GDM1 (cell line): ENCODE data around the gene PVALB.

Experiments used
- DNase-seq: peaks from one replicate; lab custom pipeline; 2025; lab: John Stamatoyannopoulos, UW

The PVALB gene

DNA sequence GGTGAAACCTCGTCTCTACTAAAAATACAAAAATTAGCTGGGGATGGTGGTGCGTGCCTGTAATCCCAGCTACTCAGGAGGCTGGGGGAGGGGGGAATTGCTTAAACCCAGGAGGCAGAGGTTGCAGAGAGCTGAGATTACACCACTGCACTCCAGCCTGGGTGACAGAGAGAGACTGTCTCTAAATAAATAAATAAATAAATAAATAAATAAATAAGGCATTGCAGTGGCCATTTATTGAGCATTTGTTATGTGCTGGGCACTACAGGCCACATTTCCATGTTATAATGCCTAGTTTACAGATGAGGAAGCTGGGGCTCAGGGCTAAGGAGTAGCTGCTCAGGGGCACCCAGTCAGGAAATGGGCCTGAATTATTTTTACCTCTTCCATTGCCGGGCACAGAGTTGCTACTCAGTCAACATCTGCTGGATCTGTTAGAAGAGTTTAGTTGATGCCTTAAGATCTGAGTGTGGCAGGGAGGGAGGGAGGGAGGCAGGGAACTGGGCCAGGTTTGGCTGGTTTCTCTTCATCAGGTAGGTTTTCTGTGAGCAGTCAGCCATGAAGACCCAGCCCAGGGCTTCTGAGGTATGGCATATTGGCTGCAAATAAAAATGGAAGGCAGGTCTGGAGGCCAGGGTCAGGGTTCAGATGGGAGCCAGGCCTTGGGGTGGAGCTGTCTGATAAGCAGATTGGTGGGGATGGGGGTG lies 5.6 kb downstream of the PVALB start:
- no peak for DNase-seq

DNA sequence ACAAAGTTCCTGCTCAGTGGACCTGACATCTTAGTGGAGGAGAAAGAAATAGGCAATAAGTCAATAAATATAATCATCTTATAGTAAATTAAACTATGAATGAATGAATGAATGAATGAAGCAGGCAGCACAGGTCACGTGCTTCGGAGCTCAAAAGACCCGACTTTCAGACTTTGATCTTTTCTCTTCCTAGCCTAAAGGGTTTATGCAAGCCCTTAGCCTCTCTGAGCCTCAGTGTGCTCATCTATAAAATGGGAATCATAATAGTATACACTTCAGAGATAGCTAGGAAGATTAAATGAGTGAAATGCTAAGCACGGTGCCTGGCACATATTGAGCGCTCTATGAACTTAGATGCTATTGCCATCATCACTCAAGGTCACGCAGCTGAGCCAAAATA lies 7.5 kb downstream of the PVALB start:
- DNase-seq: no peak

DNA sequence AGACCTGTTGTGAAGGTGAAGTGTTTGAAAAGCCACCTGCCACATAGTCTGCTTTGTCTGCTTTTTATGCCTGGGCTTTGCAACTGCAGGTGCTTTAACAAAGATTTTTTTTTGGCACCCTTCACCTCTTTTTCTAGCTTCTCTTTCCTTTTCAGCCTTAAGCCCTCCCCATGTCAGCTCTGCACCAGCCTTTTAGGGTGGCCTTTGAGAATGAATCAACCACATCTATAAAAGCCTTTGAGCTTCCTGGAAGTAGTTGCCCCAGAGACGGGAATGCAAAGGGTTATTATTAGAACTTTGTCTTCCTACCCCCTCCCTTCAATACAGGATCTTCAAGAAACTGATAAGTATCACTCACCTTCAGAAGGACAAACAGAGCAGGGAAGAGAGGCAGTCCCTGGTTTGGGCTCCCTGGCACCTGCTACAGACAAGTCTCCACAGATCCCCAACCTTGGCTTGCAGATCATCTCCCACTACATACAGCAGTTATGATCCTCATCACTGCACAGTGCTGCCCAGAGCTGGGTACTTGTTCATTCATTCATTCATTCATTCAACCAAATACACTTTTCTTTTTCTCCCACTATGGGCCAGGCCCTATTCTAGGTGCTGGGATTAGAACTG lies 8.0 kb downstream of the PVALB start:
- no peak for DNase-seq

DNA sequence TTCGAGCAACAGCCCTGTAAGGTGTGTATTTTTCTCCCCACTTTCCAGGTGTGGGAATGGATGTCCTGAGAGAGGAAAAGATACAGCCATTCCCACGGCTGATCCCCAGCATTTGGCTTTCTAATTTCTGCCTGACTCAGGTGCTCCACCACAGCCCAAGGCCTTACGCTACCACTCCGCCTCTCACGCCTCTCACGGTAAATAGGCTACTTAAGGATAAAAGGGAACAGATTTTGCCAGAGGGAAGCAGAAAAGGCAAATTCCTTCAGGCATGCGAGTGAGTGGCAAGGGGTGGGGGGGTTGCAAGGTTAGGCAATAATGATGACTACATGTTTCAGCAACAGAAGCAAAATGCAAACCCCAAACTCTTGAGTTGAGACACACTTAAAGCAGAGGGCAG lies 9.2 kb downstream of the PVALB start:
- DNase-seq: no peak

DNA sequence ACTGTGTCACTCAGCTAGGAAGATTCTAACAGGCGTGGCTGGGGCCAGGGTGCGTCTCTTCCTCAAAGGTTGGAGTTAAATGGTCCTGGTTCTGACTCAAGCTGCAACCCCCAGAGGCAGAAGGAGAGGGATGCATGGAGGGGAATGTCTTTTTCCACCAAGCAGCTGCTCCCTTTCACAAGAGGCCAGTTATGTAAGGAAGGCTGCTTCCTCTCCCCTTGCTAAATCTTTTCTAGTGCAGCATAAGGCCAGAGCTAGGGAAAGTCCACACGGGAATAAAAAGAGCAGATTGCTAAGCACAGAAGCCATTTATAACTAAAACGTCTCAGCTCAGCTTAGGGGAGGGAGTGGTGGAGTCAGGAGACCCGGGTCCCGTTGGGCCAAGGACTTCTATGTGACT lies 10.0 kb downstream of the PVALB start:
- DNase-seq: no peak

DNA sequence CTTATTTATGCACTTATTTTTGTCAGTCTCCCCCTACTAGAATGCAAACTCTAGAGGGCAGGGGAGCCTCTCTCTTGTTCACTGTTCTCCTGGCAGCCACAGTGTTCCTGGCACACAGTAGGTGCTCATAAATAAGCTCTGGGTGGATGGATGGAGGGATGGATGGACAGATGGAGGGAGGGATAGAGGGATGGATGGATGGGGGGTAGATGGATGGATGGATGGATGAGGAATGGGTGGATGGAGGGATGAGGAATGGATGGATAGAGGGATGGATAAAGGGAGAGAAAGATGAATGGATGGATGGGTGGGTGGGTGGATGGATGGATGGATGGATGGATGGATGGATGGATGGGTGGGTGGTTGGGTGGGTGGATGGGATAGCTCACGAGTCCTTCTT lies 13.5 kb downstream of the PVALB start:
- DNase-seq: no peak

DNA sequence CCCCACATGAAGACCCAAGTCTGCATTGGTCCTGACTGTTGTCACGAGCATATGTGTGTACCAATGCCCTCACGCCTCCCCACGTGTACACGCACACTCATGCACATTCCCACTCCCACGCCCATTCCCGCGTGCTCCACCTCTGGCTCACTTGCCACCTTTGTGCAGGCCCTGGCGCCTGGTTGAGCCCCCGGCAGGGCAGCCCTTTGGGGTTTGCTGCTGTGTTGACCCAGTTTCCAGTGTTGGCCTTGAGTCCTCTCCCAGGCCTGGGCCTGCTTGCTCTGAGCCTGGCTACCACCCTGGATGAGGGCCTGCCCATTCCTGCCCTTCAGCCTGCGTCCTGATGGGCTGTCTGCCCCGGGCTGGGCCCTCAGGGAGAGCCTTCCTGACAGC lies 18.2 kb downstream of the PVALB start:
- DNase-seq: no peak

DNA sequence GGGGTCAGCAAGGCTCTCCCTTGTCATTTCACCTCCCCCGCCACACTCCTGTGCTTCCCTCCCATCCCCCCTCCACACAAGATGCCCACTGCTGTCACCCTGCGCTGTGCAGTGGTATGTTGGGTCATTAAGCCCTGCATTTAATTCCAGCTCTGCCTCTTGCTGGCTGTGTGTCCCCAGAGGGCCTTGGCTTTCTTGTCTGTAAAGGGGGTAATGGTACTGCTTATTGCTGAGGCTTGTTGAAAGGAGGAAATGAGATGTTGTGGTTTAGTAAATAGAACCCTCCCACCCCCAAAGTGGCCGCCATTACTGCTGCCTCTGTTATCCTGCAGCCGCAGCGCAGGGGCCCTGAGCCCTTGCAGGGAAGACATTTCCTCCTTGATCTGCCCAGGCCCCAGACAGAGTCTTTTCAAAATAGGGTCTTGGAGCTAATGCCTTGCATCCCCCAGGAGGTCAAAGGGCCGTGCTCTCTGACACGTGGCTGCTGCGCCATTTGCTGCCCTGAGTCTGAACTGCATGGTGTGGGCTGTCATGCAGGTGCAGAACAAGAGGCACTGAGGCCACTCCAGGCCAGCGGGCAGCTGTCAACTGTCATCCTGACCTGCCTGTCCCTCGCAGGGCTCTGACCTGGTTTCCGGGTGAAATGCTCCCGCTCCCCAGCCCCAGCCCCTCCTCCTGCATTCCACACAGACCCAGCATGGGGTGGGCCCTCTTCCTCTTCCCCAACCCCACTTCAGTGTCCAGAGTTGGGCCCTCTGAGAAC lies 18.7 kb downstream of the PVALB start:
- no peak for DNase-seq

DNA sequence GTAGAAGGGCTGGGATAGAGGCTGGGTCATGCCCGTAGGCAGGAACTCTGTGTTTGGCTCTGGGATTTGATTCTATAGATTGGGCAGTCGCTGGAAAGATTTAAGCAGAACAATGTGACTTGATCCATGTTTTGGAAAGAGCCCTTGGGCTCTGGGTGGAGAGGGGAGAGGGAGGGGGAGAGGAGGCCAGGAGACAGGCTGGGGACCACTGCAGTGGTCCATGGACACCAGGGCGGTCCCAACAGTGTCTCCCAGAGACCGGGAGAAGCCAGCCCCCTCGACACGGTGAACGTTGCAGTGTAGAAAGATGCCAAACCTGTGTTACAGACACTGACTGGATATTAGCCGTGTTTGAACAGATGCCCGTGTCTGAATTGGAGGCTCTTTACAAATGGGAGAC lies 19.5 kb downstream of the PVALB start:
- DNase-seq: no peak

DNA sequence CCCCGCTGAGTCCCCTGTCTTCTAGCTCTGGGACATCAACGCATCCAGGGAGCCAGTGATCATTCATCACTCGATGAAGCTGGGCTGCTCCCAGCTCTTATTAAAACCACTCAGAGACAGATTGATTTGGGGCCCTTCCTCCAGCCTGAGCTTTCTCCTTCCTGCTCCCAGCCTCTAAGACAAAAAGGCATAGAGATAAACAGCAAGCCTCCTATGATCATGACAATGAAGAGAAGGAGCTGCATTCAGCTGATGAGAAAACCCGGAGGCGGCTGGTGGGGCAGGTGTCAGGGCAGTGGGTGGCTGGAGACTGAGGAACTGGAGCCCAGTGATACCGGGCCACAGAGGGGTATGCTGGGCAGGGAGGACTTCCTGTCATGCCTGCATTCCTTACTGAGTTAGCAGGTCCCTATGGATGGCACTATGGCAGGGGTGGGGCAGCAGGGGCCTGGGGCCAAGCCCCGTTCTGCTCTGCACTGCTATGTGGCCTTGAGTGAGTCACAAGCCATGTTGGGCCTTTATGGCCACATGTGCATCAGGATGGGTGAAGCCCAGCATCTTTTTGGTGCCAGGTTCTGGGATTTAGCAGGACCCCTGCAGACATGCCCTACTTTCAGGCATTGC lies 20.2 kb downstream of the PVALB start:
- no peak for DNase-seq

DNA sequence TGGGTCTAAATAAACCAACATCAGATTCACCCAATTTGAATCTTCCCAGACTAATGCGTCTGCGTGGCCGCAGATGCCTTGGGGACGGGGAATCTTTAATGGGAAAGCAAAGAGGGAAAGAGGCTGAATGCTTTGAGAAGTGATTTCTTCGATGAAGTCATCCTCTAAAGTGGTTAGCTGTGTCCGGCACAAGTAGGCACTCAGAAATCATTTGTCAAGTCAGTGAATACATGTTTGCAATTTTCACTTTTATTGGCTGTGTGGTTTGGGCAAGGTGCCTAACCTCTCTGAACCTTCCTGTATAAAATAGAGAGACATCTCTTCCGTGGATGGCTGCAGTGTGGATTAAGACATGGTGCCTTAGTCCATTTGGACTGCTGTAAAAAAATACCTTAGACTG lies 21.2 kb downstream of the PVALB start:
- no peak for DNase-seq

DNA sequence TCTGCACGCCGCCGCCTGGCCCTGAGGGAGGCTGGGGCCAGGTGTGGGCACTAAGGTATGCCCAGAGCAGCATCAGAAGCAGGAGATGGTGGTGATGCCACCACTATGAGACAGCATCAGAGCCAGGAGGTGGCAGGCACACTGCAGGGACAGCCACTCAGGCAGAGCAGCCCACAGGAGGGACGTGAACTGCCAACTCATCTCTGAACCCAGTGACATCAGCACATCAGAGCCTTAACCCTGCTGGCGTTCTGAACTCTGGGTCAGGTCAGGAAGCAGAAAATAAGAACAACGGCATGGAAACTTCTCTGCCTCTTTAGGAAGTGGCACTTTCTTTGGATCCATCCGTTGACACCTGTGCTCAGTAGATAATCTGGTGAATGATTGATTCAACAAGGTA lies 26.2 kb downstream of the PVALB start:
- peak; percentile 32 for DNase-seq

DNA sequence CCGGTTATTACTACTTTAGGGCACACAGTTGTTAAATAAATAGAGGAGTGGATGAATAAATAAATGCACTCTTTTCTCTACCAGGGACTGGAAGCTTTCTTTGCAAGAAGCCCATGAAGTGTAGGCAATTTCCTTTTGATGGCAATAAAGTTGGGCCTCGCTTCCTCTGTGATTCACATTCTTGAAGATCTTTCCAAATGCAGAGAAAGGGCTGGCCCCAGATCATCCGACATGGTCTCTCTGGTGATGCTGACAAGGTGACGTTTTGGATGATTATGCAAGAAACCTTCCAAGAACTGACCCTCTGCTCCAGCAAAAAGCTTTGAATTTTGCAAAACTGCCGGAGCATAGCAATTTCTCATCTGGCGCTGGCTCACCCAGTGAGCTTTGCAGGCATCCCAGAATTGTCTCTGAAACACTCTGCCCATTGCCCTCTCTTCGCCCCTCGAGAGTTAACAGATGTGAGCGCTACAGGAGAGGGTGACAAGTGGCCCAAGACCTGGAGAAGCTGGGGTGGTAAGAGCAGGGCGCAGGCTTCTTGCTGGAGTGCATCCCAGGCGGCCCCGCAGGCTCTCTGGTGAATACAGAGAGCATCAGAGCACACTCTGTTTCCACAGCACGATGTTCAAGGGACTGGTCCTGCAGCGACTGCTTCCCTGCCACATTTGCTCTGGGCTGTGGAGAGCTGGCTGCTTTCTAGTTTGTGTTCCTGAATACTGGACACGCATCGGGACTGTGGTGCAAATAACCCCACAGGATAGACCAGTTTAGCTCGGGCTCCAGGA lies 29.4 kb downstream of the PVALB start:
- no peak for DNase-seq

DNA sequence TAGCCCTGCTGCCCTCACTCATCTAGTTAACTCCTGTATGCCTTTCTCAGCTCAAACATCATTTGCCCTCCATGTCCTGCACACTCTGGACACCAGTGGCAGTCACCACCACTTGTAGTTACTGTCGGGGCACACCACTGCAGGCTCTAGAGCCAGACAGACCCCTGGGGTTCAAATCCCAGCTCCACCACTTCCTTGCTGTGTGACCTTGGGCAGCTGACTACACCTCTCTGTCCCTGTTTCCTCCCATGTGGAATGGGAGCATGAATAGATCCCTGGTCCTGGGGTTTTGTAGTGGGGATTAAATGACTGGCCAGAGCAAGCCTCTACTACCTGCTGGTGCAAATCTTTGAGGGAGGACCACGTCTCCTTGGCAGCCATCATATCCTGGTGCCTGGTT lies 33.1 kb downstream of the PVALB start:
- no peak for DNase-seq

DNA sequence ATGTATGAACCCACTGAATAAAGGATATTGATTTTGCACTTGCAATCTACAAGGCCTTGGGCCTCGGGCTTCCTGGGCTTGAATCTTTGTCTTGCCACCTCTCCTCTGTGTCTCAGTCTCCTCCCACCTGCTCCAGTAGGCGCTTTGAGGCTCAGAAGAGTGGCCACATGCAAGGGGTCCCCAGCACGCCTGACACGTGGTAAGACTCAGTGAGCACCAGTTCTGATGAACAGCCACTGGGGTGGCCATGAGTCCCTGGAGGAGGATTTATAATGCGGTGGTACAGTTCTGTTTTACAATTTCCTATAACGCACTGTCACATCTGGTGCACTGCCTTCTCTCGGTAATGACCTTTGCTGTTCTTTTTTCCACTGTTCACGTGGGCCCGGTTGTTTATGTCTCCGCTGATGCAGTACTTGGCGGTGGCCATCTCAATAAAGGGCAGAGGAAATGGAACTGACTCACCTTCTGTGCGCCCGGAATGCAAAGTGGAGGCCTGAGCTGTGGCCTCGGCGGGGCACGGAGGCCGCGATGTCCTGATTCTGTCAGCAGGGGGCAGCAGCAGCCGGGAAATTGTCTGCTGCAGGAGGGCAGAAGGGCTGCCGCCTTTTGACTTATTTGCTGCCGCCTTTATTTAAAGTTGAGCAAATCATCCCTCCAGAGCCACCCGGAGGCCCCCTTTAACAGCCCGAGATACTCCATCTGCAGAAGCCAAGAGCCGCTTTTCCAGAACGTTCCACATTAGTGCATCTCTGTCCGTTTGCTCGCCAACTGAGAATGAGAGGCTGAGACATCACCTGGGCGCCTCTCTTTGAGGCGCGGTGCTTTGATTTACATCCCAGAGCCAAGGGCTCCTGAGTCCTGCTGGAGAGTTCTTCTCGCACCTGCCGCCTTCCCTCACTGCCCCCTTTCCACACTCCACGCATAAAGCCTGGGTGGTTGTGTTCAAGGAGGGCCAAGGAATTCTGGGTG lies 34.9 kb downstream of the PVALB start:
- DNase-seq: peak; percentile 61

DNA sequence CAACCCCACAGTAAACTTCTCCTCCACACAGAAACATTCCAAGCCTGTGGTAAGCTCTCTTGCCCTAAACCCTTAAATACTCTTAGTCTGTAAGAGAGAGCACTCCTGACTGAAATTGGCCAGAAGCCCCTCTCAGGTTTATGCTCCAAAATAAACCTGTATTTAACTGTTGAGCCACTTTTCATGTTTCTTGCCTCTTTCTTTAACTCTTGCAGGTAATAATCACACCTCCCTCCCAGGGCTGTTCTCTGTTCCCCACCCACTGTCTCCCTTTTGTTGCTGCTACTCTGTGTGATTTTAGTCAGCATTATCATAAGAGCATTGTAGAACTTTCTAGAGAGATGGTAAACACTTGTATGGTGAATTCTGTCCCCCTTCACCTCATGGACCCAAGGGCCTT lies 38.8 kb downstream of the PVALB start:
- no peak for DNase-seq

DNA sequence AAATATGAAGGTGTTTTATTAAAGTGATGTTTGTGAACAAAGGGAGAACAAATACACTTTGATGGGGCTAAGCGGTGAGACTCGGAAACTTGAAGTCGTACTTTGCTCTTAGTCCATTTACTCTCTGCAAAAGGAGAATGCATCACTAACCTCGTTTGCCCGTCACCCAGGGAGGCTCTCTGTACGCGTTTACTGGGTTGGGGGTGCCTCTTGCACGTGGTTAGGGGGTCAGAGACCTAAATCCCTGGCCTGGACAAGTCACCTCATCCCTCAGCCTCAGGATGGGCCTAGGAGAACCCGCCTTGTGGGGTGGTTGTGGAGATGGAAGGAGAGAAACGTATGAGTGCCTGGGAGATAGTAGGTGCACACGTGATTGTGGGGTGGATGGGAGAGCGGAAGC lies 40.1 kb downstream of the PVALB start:
- DNase-seq: no peak

DNA sequence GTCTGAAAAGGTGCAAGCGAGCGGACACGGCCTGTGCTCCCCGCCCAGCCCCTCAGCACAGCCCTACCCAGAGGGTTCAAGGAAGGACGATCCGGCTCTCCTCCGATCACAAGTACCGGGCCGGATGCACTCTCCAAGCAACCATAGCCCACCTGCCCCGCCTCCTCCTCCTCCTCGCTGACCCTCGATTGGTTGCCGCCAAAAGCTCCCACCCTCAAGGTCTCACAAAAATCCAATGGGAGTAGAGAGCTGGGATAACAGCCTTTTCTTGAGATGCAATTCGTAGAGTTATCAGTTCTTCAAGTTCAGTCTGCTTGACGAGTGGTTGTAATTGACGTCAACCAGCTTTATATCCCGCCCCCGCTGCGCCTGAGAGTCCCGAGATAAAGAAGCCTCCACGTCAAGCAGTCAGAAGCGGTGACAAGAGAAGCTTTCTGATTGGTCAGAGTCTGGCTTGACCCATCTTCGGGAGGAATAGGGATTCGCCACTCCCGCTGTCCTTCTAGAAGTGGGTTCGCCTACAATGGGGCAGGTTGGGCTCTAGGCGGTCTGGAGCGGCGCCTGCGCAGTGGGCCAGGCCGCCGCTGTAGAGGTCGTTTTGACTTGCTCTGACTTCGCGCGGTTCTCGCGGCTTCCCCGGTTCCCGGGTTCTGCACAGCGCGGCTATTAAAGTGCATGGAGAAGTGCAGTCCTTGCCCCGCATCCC lies 40.7 kb downstream of the PVALB start, which contains the start of gene IFT27:
TSS of gene IFT27 (minus strand) at position 156 of the 706 bp plus-strand sequence. CDS start 412 bp downstream, outside the sequence.
- peak; percentile 99 for DNase-seq

DNA sequence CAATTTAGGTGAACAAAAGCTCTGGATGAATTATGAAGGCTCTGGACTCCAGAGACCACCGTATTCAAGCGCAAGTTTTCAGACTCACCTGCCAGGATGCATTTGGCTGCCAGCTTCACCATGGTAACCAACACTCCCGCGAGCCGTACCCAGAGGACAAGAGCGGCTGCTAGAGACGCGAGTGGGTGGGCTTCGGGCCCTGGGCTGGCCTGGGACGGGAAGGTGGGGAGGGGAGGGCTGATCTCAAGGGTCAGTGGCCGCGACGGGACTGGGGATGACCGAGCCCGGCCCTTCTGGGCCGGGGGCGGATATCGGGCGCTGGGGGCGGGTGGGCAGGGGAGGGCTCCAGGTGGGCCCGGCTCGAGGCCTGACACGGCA lies 41.3 kb downstream of the PVALB start:
- no peak for DNase-seq

DNA sequence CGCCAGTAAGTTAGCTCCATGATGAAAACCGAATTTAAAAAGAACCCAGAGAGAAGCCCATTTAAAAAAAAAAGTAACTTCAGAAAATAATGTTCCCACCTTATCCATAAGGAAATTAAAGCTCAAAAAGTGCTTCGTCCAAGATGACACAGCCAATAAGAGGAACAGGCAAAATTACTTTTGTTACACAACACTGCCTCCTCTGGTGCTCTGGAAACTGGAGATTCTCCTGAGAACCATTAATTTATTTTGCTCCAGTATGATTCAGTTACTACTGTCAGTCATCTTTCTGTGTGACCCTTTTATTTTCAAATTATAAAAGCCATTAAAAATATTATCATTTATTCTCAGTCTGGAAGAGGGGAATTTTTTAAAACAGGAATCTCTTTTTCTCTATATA lies 42.9 kb downstream of the PVALB start:
- DNase-seq: no peak
